HEK293 (cell line): ENCODE measurements around the gene BCL2L1.
A peak's percentile ranks its signal among the peaks of the same experiment; 100 is the strongest.

Experiments used
- HOXD13 ChIP-seq: sonication (generic); formaldehyde crosslinking; IDR thresholded peaks from 2 replicates; pipeline ENCODE4 v1.8.0; 2022; ENCODE audit warnings: missing genetic modification reagents, borderline replicate concordance
- MZF1 ChIP-seq: fragments of 450-650 bp; formaldehyde crosslinking; IDR thresholded peaks from 2 replicates; pipeline ENCODE4 v1.5.1; 2017; ENCODE audit warnings: missing biosample characterization, missing genetic modification characterization, borderline replicate concordance
- SCRT2 ChIP-seq: fragments of 450-650 bp; formaldehyde crosslinking; IDR thresholded peaks from 2 replicates; pipeline ENCODE4 v1.5.1; 2016; ENCODE audit warnings: missing biosample characterization, missing genetic modification characterization
- SP3 ChIP-seq: fragments of 450-650 bp; formaldehyde crosslinking; IDR thresholded peaks from 2 replicates; pipeline ENCODE4 v1.5.1; 2016; ENCODE audit warnings: missing biosample characterization, missing genetic modification characterization
- ZBTB1 ChIP-seq: fragments of 450-650 bp; formaldehyde crosslinking; IDR thresholded peaks from 2 replicates; pipeline ENCODE4 v1.5.1; 2016; ENCODE audit warnings: missing biosample characterization, missing genetic modification characterization
- ZBTB8A ChIP-seq: fragments of 450-650 bp; formaldehyde crosslinking; IDR thresholded peaks from 2 replicates; pipeline ENCODE4 v1.5.1; 2016; ENCODE audit warnings: missing biosample characterization, missing genetic modification characterization
- ZFP37 ChIP-seq: fragments of 450-650 bp; formaldehyde crosslinking; IDR thresholded peaks from 2 replicates; pipeline ENCODE4 v1.5.1; 2016; ENCODE audit warnings: missing biosample characterization, missing genetic modification characterization
- ZFP41 ChIP-seq: fragments of 450-650 bp; formaldehyde crosslinking; IDR thresholded peaks from 2 replicates; pipeline ENCODE4 v1.5.1; 2016; ENCODE audit warnings: missing biosample characterization, missing genetic modification characterization, borderline replicate concordance
- ZNF133 ChIP-seq: fragments of 450-650 bp; formaldehyde crosslinking; IDR thresholded peaks from 2 replicates; pipeline ENCODE4 v1.5.1; 2016; ENCODE audit warnings: missing biosample characterization, missing genetic modification characterization
- ZNF138 ChIP-seq: fragments of 450-650 bp; formaldehyde crosslinking; IDR thresholded peaks from 2 replicates; pipeline ENCODE4 v1.5.1; 2016; ENCODE audit warnings: missing biosample characterization, missing genetic modification characterization, borderline replicate concordance
- ZNF146 ChIP-seq: fragments of 450-650 bp; formaldehyde crosslinking; IDR thresholded peaks from 2 replicates; pipeline ENCODE4 v1.5.1; 2016; ENCODE audit warnings: missing biosample characterization, missing genetic modification characterization
- ZNF202 ChIP-seq: fragments of 450-650 bp; formaldehyde crosslinking; IDR thresholded peaks from 2 replicates; pipeline ENCODE4 v1.5.1; 2016; ENCODE audit warnings: missing biosample characterization, missing genetic modification characterization, borderline replicate concordance
- ZNF391 ChIP-seq: fragments of 450-650 bp; formaldehyde crosslinking; IDR thresholded peaks from 2 replicates; pipeline ENCODE4 v1.5.1; 2016; ENCODE audit warnings: low read depth, missing biosample characterization, missing genetic modification characterization, borderline replicate concordance
- ZNF394 ChIP-seq: fragments of 450-650 bp; formaldehyde crosslinking; IDR thresholded peaks from 2 replicates; pipeline ENCODE4 v1.5.1; 2016; ENCODE audit warnings: missing biosample characterization, missing genetic modification characterization, mild to moderate bottlenecking, moderate library complexity, borderline replicate concordance
- ZNF416 ChIP-seq: fragments of 450-650 bp; formaldehyde crosslinking; IDR thresholded peaks from 2 replicates; pipeline ENCODE4 v1.5.1; 2016; ENCODE audit warnings: missing biosample characterization, missing genetic modification characterization
- ZNF423 ChIP-seq: fragments of 450-650 bp; formaldehyde crosslinking; IDR thresholded peaks from 2 replicates; pipeline ENCODE4 v1.5.1; 2016; ENCODE audit warnings: missing biosample characterization, missing genetic modification characterization
- ZNF510 ChIP-seq: fragments of 450-650 bp; formaldehyde crosslinking; IDR thresholded peaks from 2 replicates; pipeline ENCODE4 v1.5.1; 2018; ENCODE audit warnings: mild to moderate bottlenecking, missing genetic modification characterization, missing biosample characterization; ENCODE audit not compliant: insufficient replicate concordance
- ZNF514 ChIP-seq: fragments of 450-650 bp; formaldehyde crosslinking; IDR thresholded peaks from 2 replicates; pipeline ENCODE4 v1.5.1; 2016; ENCODE audit warnings: missing biosample characterization, missing genetic modification characterization
- ZNF548 ChIP-seq: fragments of 450-650 bp; formaldehyde crosslinking; IDR thresholded peaks from 2 replicates; pipeline ENCODE4 v1.5.1; 2016; ENCODE audit warnings: missing biosample characterization, missing genetic modification characterization
- ZNF555 ChIP-seq: fragments of 450-650 bp; formaldehyde crosslinking; conservative IDR thresholded peaks from 2 replicates; pipeline ENCODE4 v1.5.1; 2017; ENCODE audit warnings: missing biosample characterization, mild to moderate bottlenecking, missing genetic modification characterization, inconsistent platforms
- ZNF660 ChIP-seq: fragments of 450-650 bp; IDR thresholded peaks from 2 replicates; pipeline ENCODE4 v1.5.1; 2018; ENCODE audit warnings: missing biosample characterization, mild to moderate bottlenecking, missing genetic modification characterization
- ZNF701 ChIP-seq: fragments of 450-650 bp; formaldehyde crosslinking; IDR thresholded peaks from 2 replicates; pipeline ENCODE4 v1.5.1; 2016; ENCODE audit warnings: missing biosample characterization, missing genetic modification characterization
- ZNF785 ChIP-seq: fragments of 450-650 bp; formaldehyde crosslinking; IDR thresholded peaks from 2 replicates; pipeline ENCODE4 v1.5.1; 2016; ENCODE audit warnings: missing biosample characterization, missing genetic modification characterization
- TF ChIP-seq, protein P1 (sequence below): fragments of 450-650 bp; formaldehyde crosslinking; IDR thresholded peaks from 2 replicates; pipeline ENCODE4; 2016; ENCODE audit warnings: missing biosample characterization, missing genetic modification characterization
- TF ChIP-seq, protein P2 (sequence below): fragments of 450-650 bp; formaldehyde crosslinking; IDR thresholded peaks from 2 replicates; pipeline ENCODE4 v1.5.1; 2016; ENCODE audit warnings: missing biosample characterization, missing genetic modification characterization
- TF ChIP-seq, protein P3 (sequence below): fragments of 450-650 bp; formaldehyde crosslinking; IDR thresholded peaks from 2 replicates; pipeline ENCODE4 v1.5.1; 2016; ENCODE audit warnings: missing biosample characterization, missing genetic modification characterization
- TF ChIP-seq, protein P4 (sequence below): fragments of 450-650 bp; formaldehyde crosslinking; IDR thresholded peaks from 2 replicates; pipeline ENCODE4 v1.5.1; 2016; ENCODE audit warnings: missing biosample characterization, missing genetic modification characterization
- TF ChIP-seq, protein P5 (sequence below): fragments of 450-650 bp; formaldehyde crosslinking; IDR thresholded peaks from 2 replicates; pipeline ENCODE4 v1.5.1; 2016; ENCODE audit warnings: missing biosample characterization, missing genetic modification characterization

The BCL2L1 gene

DNA sequence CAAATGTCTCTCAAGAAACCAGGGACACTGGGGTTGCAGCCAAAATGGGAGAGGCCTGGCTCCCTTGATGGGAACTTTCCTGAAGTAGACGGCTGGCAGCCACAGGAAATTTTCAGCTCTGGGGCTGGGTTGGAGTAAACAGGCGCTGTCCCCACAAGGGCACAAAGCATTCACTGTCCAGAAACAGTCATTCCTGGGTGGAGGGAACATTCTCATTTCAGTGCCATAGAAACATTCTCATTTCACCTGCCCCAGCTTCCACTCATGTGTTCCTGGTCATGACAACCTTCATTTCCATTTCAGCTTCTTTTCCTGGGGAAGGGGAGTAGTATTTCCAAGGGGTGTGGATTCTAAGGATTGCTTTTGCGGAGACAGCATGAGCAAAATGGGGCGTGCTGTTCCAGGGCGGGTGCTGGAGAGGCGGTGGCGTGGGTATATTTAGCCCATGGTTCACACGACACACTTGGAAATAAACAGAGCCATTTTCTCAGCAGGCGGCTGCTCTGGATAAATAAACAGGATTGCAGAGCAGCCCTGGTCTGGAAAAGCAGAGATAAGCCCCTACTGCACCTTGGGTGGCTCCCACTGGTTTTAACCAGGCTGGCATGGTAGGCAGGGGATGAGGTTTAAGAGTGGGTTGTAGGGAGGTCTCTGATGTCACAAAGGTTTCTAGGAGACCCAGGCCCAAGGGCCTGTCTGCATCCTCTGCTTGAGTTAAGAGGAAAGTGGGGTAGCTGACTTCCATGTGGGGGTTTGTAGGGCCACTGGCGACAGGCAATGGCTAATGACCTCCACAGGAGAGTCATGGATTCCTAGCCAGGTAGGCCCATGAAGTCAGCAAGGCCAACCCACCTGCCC, 52.1 kb downstream of the BCL2L1 start (continued):
- TF ChIP-seq ZNF423 (tag by site-specific recombination): no peak; the same call in 1 of the 2 replicates
- TF ChIP-seq HOXD13 (CRISPR knock-in tag): no peak
- TF ChIP-seq ZNF138: no peak
- no peak for TF ChIP-seq ZNF660
- no peak for TF ChIP-seq ZNF514 (tag by site-specific recombination)
- no peak for TF ChIP-seq SCRT2 (tag by site-specific recombination)
- no peak for TF ChIP-seq ZFP41 (tag by site-specific recombination)
- no peak for TF ChIP-seq ZNF701 (tag by site-specific recombination)
- TF ChIP-seq, protein P1, sequence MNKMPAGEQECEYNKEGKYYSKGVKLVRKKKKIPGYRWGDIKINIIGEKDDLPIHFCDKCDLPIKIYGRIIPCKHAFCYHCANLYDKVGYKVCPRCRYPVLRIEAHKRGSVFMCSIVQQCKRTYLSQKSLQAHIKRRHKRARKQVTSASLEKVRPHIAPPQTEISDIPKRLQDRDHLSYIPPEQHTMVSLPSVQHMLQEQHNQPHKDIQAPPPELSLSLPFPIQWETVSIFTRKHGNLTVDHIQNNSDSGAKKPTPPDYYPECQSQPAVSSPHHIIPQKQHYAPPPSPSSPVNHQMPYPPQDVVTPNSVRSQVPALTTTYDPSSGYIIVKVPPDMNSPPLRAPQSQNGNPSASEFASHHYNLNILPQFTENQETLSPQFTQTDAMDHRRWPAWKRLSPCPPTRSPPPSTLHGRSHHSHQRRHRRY (tag by site-specific recombination): no peak
- no peak for TF ChIP-seq ZNF510
- TF ChIP-seq, protein P2, sequence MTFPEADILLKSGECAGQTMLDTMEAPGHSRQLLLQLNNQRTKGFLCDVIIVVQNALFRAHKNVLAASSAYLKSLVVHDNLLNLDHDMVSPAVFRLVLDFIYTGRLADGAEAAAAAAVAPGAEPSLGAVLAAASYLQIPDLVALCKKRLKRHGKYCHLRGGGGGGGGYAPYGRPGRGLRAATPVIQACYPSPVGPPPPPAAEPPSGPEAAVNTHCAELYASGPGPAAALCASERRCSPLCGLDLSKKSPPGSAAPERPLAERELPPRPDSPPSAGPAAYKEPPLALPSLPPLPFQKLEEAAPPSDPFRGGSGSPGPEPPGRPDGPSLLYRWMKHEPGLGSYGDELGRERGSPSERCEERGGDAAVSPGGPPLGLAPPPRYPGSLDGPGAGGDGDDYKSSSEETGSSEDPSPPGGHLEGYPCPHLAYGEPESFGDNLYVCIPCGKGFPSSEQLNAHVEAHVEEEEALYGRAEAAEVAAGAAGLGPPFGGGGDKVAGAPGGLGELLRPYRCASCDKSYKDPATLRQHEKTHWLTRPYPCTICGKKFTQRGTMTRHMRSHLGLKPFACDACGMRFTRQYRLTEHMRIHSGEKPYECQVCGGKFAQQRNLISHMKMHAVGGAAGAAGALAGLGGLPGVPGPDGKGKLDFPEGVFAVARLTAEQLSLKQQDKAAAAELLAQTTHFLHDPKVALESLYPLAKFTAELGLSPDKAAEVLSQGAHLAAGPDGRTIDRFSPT (tag by site-specific recombination): no peak
- TF ChIP-seq, protein P3, sequence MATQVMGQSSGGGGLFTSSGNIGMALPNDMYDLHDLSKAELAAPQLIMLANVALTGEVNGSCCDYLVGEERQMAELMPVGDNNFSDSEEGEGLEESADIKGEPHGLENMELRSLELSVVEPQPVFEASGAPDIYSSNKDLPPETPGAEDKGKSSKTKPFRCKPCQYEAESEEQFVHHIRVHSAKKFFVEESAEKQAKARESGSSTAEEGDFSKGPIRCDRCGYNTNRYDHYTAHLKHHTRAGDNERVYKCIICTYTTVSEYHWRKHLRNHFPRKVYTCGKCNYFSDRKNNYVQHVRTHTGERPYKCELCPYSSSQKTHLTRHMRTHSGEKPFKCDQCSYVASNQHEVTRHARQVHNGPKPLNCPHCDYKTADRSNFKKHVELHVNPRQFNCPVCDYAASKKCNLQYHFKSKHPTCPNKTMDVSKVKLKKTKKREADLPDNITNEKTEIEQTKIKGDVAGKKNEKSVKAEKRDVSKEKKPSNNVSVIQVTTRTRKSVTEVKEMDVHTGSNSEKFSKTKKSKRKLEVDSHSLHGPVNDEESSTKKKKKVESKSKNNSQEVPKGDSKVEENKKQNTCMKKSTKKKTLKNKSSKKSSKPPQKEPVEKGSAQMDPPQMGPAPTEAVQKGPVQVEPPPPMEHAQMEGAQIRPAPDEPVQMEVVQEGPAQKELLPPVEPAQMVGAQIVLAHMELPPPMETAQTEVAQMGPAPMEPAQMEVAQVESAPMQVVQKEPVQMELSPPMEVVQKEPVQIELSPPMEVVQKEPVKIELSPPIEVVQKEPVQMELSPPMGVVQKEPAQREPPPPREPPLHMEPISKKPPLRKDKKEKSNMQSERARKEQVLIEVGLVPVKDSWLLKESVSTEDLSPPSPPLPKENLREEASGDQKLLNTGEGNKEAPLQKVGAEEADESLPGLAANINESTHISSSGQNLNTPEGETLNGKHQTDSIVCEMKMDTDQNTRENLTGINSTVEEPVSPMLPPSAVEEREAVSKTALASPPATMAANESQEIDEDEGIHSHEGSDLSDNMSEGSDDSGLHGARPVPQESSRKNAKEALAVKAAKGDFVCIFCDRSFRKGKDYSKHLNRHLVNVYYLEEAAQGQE: peak; percentile 30; the same call in 1 of the 2 replicates
- no peak for TF ChIP-seq MZF1 (tag by site-specific recombination)
- no peak for TF ChIP-seq ZNF416
- no peak for TF ChIP-seq ZNF548
- peak; percentile 40; the same call in 1 of the 2 replicates for TF ChIP-seq ZNF394 (tag by site-specific recombination)
- no peak for TF ChIP-seq ZNF202 (tag by site-specific recombination)
- TF ChIP-seq ZNF146 (tag by site-specific recombination): no peak; the same call in 1 of the 2 replicates
- TF ChIP-seq ZNF391 (tag by site-specific recombination): no peak
- TF ChIP-seq ZBTB1 (tag by site-specific recombination): no peak
- TF ChIP-seq SP3 (tag by site-specific recombination): no peak
- TF ChIP-seq, protein P4, sequence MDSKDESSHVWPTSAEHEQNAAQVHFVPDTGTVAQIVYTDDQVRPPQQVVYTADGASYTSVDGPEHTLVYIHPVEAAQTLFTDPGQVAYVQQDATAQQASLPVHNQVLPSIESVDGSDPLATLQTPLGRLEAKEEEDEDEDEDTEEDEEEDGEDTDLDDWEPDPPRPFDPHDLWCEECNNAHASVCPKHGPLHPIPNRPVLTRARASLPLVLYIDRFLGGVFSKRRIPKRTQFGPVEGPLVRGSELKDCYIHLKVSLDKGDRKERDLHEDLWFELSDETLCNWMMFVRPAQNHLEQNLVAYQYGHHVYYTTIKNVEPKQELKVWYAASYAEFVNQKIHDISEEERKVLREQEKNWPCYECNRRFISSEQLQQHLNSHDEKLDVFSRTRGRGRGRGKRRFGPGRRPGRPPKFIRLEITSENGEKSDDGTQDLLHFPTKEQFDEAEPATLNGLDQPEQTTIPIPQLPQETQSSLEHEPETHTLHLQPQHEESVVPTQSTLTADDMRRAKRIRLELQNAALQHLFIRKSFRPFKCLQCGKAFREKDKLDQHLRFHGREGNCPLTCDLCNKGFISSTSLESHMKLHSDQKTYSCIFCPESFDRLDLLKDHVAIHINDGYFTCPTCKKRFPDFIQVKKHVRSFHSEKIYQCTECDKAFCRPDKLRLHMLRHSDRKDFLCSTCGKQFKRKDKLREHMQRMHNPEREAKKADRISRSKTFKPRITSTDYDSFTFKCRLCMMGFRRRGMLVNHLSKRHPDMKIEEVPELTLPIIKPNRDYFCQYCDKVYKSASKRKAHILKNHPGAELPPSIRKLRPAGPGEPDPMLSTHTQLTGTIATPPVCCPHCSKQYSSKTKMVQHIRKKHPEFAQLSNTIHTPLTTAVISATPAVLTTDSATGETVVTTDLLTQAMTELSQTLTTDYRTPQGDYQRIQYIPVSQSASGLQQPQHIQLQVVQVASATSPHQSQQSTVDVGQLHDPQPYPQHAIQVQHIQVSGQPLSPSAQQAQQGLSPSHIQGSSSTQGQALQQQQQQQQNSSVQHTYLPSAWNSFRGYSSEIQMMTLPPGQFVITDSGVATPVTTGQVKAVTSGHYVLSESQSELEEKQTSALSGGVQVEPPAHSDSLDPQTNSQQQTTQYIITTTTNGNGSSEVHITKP (tag by site-specific recombination): 0 out of 2 replicates have a peak, but pooled peaks have one; percentile 18
- no peak for TF ChIP-seq ZNF555 (tag by site-specific recombination)
- TF ChIP-seq ZNF133 (tag by site-specific recombination): no peak
- TF ChIP-seq ZBTB8A: peak; percentile 88
- no peak for TF ChIP-seq ZNF785 (tag by site-specific recombination)
- TF ChIP-seq, protein P5, sequence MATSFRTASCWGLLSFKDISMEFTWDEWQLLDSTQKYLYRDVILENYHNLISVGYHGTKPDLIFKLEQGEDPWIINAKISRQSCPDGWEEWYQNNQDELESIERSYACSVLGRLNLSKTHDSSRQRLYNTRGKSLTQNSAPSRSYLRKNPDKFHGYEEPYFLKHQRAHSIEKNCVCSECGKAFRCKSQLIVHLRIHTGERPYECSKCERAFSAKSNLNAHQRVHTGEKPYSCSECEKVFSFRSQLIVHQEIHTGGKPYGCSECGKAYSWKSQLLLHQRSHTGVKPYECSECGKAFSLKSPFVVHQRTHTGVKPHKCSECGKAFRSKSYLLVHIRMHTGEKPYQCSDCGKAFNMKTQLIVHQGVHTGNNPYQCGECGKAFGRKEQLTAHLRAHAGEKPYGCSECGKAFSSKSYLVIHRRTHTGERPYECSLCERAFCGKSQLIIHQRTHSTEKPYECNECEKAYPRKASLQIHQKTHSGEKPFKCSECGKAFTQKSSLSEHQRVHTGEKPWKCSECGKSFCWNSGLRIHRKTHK (tag by site-specific recombination): no peak
- no peak for TF ChIP-seq ZFP37
